Measurements from ENCODE around the gene ALDH1A2.

DNA sequence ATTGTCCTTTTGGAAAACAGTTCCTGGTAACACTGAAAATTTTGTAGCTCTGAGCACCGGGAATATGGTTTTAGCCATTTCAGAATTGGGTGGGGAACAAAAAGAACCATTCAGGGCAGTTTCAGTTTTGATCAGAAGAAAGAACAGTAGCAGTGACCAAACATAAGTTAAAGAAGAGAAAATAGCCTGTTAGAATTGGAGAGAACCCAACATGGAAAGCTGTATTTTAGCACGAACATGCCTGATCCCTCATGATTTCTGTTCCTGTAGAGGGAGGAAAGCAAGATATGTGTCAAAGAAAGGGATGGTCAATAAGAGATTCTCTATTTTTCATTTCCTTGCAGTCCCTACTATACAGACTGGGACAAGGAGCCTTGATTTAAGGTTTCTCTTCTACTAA is 119.9 kb downstream of the ALDH1A2 start:
- TF ChIP-seq POLR2A (IDR thresholded peaks at IDR 0.05) = no peak
- TF ChIP-seq, protein P1, sequence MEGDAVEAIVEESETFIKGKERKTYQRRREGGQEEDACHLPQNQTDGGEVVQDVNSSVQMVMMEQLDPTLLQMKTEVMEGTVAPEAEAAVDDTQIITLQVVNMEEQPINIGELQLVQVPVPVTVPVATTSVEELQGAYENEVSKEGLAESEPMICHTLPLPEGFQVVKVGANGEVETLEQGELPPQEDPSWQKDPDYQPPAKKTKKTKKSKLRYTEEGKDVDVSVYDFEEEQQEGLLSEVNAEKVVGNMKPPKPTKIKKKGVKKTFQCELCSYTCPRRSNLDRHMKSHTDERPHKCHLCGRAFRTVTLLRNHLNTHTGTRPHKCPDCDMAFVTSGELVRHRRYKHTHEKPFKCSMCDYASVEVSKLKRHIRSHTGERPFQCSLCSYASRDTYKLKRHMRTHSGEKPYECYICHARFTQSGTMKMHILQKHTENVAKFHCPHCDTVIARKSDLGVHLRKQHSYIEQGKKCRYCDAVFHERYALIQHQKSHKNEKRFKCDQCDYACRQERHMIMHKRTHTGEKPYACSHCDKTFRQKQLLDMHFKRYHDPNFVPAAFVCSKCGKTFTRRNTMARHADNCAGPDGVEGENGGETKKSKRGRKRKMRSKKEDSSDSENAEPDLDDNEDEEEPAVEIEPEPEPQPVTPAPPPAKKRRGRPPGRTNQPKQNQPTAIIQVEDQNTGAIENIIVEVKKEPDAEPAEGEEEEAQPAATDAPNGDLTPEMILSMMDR (IDR thresholded peaks at IDR 0.05) = no peak

All from adrenal gland (tissue), 5 donors.